ENCODE data around the gene CXADR.
"Not testable (repeated sequence)": the region's sequence is repeated elsewhere in the genome, so short reads cannot be mapped to it uniquely, and the experiment has no call there.

DNA sequence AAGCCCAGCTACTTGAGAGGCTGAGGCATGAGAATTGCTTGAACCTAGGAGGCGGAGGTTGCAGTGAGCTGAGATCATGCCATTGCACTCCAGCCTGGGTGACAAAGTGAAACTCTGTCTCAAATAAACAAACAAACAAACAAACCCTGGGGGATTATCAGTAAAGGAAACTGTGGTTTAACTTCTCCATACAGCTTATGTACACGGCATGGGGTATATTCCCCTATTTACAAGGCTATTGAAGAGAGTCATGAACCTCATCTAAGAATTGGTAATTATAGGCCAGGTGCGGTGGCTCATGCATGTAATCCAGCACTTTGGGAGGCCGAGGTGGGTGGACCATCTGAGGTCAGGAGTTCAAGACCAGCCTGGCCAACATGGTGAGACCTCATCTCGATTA is 9.9 kb upstream of the CXADR start:
- not testable (repeated sequence) for TF ChIP-seq BACH2 (CRISPR knock-in tag; IDR thresholded peaks at IDR 0.05; ENCODE audit: borderline replicate concordance); CSDC2 (CRISPR knock-in tag; IDR thresholded peaks at IDR 0.05)
- TF ChIP-seq, protein P1, sequence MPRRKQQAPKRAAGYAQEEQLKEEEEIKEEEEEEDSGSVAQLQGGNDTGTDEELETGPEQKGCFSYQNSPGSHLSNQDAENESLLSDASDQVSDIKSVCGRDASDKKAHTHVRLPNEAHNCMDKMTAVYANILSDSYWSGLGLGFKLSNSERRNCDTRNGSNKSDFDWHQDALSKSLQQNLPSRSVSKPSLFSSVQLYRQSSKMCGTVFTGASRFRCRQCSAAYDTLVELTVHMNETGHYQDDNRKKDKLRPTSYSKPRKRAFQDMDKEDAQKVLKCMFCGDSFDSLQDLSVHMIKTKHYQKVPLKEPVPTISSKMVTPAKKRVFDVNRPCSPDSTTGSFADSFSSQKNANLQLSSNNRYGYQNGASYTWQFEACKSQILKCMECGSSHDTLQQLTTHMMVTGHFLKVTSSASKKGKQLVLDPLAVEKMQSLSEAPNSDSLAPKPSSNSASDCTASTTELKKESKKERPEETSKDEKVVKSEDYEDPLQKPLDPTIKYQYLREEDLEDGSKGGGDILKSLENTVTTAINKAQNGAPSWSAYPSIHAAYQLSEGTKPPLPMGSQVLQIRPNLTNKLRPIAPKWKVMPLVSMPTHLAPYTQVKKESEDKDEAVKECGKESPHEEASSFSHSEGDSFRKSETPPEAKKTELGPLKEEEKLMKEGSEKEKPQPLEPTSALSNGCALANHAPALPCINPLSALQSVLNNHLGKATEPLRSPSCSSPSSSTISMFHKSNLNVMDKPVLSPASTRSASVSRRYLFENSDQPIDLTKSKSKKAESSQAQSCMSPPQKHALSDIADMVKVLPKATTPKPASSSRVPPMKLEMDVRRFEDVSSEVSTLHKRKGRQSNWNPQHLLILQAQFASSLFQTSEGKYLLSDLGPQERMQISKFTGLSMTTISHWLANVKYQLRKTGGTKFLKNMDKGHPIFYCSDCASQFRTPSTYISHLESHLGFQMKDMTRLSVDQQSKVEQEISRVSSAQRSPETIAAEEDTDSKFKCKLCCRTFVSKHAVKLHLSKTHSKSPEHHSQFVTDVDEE (CRISPR knock-in tag; IDR thresholded peaks at IDR 0.05) = not testable (repeated sequence)
